Fibroblast of villous mesenchyme (primary cell): Measurements from ENCODE around the gene HDLBP. TPM values are rescaled to one million over a fixed set of nuclear protein-coding genes. Genes with fewer than 3 reads are reported as not detected.

ENCODE experiments used
- DNase-seq: peaks from one replicate; pipeline ENCODE4 v3.0.0-alpha.2; 2010; ENCODE audit warnings: low read depth
- H3K4me3 ChIP-seq: 2 replicates; pipeline ENCODE4 v1.5.1; 2011; ENCODE audit warnings: low read depth, mild to moderate bottlenecking, low read length
- CTCF ChIP-seq: IDR thresholded peaks from 2 replicates; pipeline ENCODE4 v1.5.1; 2012; ENCODE audit warnings: low read depth, mild to moderate bottlenecking, low read length; ENCODE audit not compliant: insufficient read depth
- total RNA-seq: library from RNA; depleted of rRNA; stranded (reverse); fragments of >200 nt; gene quantifications from 2 replicates; pipeline ENCODE4 v1.2.3, GENCODE V29; 2012

Gene HDLBP
- total RNA-seq, 1 donor: 1,343 TPM

GRCh38 chr2:241307055-241307454, 8.4 kb downstream of the HDLBP start:
- no peak for TF ChIP-seq CTCF
- no peak for DNase-seq
- no peak overlapping the region for H3K4me3 ChIP-seq

- no peak overlapping the region for H3K4me3 ChIP-seq
- TF ChIP-seq CTCF: no peak
- DNase-seq: no peak
These were observed 11.3 kb downstream of the HDLBP start for GRCh38 chr2:241304039-241304670.

- DNase-seq: no peak
- H3K4me3 ChIP-seq: no peak overlapping the region
- no peak for TF ChIP-seq CTCF
These were observed 12.5 kb downstream of the HDLBP start for GRCh38 chr2:241302759-241303651.

GRCh38 chr2:241302083-241302482, 13.4 kb downstream of the HDLBP start:
- no peak overlapping the region for H3K4me3 ChIP-seq
- no peak for TF ChIP-seq CTCF
- DNase-seq: no peak

- H3K4me3 ChIP-seq: no peak overlapping the region
- no peak for DNase-seq
- TF ChIP-seq CTCF: no peak
These were observed 15.5 kb downstream of the HDLBP start for GRCh38 chr2:241300000-241300399.

- no peak for TF ChIP-seq CTCF
- H3K4me3 ChIP-seq: no peak overlapping the region
- no peak for DNase-seq
These were observed 16.8 kb downstream of the HDLBP start for GRCh38 chr2:241298673-241299072.
